ENCODE measurements around the gene NAP1L4. TPM values are rescaled to one million over a fixed set of nuclear protein-coding genes. Genes with fewer than 3 reads are reported as not detected.

NAP1L4 gene
- total RNA-seq, 1 experiment from 2014 or later = 212 TPM

DNA sequence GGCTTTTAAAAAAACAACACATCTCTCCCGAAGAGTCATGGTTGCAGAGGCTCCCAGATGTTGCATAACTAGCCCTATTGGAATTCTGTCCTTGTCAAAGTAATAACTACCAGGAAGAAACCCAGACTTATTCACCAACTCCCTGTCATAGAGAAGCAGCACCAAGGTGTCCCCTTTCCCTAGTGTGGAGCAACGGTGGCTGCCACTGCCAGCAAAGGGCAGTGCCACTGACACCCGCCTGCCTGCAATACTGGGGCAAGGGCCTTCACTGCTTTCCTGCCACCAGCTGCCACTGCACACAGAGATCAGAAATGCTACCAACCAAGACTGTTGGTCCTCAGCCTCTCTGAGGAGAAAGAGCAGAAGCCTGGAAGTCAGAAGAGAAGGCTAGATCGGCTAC is 27.3 kb downstream of the NAP1L4 start:
- H4K5ac ChIP-seq (ENCODE audit: insufficient read length, low read depth, low read length) = no peak overlapping the region
- no peak overlapping the region for H4K8ac ChIP-seq (replicated peaks; ENCODE audit: insufficient read length, low read depth, low read length)
- TF ChIP-seq, protein P1, sequence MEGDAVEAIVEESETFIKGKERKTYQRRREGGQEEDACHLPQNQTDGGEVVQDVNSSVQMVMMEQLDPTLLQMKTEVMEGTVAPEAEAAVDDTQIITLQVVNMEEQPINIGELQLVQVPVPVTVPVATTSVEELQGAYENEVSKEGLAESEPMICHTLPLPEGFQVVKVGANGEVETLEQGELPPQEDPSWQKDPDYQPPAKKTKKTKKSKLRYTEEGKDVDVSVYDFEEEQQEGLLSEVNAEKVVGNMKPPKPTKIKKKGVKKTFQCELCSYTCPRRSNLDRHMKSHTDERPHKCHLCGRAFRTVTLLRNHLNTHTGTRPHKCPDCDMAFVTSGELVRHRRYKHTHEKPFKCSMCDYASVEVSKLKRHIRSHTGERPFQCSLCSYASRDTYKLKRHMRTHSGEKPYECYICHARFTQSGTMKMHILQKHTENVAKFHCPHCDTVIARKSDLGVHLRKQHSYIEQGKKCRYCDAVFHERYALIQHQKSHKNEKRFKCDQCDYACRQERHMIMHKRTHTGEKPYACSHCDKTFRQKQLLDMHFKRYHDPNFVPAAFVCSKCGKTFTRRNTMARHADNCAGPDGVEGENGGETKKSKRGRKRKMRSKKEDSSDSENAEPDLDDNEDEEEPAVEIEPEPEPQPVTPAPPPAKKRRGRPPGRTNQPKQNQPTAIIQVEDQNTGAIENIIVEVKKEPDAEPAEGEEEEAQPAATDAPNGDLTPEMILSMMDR (conservative IDR thresholded peaks at IDR 0.05) = no peak
- H3K18ac ChIP-seq (ENCODE audit: insufficient read length, low read depth, low read length) = no peak overlapping the region
- H3T11ph ChIP-seq (ENCODE audit: low read length) = no peak overlapping the region
- no peak overlapping the region for H2BK120ac ChIP-seq (ENCODE audit: low read depth, low read length, poor library complexity, severe bottlenecking)
- no CpG with 5 or more reads among the region's 4 CpGs for WGBS (ENCODE audit: extremely low coverage, insufficient read length, low lambda C conversion rate)
- H3K14ac ChIP-seq (ENCODE audit: insufficient read depth, low read length) = no peak overlapping the region
- Mint-ChIP-seq H3K4me1 (peaks cover 25 to 30% of the 10 kb centered on the region in 2 experiments), H3K27ac (no peak overlapping the region), H3K4me3 (no peak overlapping the region), H3K27me3 (ENCODE audit: low read depth) (no peaks in the 10 kb centered on the region), H3K36me3 (ENCODE audit: insufficient read depth in 1 of 3, low read depth in 3 of 3) (peaks cover 66 to 95% (median 83%) of the 10 kb centered on the region in 3 experiments), H3K9me3 (no peaks in the 10 kb centered on the region)
- H4K20me1 ChIP-seq (ENCODE audit: control insufficient read depth, insufficient read depth, insufficient read length) = no peaks in the 10 kb centered on the region
- no peaks in the 10 kb centered on the region for H3K9me3 ChIP-seq (ENCODE audit: control insufficient read depth, low read depth, low read length)
- no peak overlapping the region for H2AK5ac ChIP-seq (ENCODE audit: insufficient read length, low read length)
- H2BK5ac ChIP-seq (ENCODE audit: insufficient read length, low read length) = no peak overlapping the region
- H3K27ac ChIP-seq (ENCODE audit: insufficient read length, low read depth, low read length) = no peak overlapping the region
- H2BK15ac ChIP-seq (ENCODE audit: low read depth, low read length) = no peak overlapping the region
- H3K4me2 ChIP-seq (ENCODE audit: insufficient read depth, insufficient read length, low read length) = no peak overlapping the region
- H2AFZ ChIP-seq (ENCODE audit: low read length) = no peak overlapping the region
- H2BK20ac ChIP-seq (ENCODE audit: low read depth, low read length, poor library complexity, severe bottlenecking) = no peak overlapping the region
- no peak overlapping the region for H3K56ac ChIP-seq (ENCODE audit: insufficient read length, low read depth, low read length)
- H3K79me2 ChIP-seq (ENCODE audit: insufficient read depth, low read length) = peaks cover 4% of the 10 kb centered on the region
- H3K79me1 ChIP-seq (ENCODE audit: insufficient read depth, low read depth, low read length, poor library complexity, severe bottlenecking) = peaks cover 5% of the 10 kb centered on the region
- H3K23me2 ChIP-seq (ENCODE audit: insufficient read length, low read depth, low read length, poor library complexity, severe bottlenecking) = no peaks in the 10 kb centered on the region
- no peaks in the 10 kb centered on the region for H3K27me3 ChIP-seq (ENCODE audit: insufficient read depth, low read length)
- DNase-seq = no peak
- H4K91ac ChIP-seq (ENCODE audit: insufficient read length, low read depth, low read length) = no peak overlapping the region
- peaks cover 4% of the 10 kb centered on the region; the same call in 1 of the 2 replicates for H3K4me1 ChIP-seq (ENCODE audit: insufficient read depth, low read length)
- no peak overlapping the region for H3K9ac ChIP-seq (ENCODE audit: extremely low read depth, insufficient read length, low read length)
- no peak overlapping the region for H3K23ac ChIP-seq (ENCODE audit: insufficient read length, low read depth, low read length)
- H3K4ac ChIP-seq (ENCODE audit: low read depth, low read length) = no peak overlapping the region
- H2BK12ac ChIP-seq (ENCODE audit: insufficient read length, low read depth, low read length) = no peak overlapping the region

Measured in H9 (cell line).